Fibroblast of upper back skin (primary cell): ENCODE data around the gene ATXN2L.
A peak's percentile ranks its signal among the peaks of the same experiment; 100 is the strongest.
"Not testable (repeated sequence)": the region's sequence is repeated elsewhere in the genome, so short reads cannot be mapped to it uniquely, and the experiment has no call there.

Experiments used
- DNase-seq: peaks from one replicate; pipeline ENCODE4 v3.0.0-alpha.2; 2013

Gene ATXN2L

DNA sequence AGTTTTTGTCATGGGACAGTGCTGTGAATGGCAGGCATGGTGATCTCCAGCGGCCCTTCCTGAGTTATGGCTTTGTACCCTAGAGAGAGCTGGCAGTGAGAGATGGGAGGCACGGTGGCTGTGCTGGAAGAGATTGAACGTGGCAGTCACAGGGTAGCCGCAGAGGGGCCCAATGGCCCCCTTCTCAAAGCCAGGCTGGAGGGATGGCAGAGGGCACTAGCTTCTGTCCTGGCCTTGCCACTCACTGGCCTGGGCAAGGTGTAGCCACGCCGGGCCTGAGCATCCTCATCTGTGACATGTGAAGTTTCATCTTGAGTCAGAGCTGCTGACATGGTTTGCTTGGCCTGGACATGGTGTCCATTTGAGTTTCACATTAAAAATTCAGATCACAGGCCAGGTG is 51.6 kb downstream of the ATXN2L start:
- DNase-seq, result no peak

DNA sequence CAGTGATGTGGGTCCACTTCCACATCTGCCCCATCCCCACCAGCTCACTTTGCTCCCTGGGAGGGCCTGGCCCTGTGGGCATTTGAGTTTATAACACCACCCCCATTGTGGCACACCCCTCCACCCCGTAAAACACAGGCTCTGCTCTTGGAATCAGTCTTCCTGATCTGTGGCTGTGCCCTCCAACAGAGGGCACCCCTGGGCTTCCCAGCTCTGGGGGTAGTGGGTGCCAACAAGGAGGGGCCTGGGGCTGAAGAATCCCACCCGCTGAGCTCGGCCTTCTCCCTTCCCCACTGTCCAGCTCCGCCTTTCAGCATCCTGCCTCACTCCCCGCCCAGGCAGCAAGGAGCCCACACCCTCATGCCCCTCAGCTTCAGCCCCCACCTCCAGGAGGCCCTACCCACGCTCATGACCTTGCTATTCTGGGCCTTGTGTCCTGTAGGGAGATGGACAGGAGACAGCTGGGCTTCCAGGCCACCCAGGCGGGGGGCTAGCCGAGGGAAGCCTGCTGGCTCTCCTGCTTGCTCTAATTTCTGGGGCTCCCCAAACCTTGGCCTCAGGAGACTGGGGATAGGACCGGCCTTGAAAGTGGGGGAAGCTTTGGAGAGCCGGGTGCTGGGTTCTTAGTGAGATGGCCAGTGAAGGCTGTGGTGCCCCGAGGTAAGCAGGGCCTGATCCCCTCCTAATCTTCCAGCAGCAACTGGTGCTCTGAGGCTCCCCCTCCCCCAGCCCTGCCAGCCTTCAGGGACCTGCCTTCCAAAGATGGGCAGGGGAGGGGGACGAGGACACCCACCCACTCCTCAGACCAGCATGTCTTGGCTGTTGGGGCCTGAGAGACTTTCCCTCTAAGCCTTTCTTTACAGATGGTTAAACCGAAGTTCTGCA is 52.6 kb downstream of the ATXN2L start:
- no peak for DNase-seq

DNA sequence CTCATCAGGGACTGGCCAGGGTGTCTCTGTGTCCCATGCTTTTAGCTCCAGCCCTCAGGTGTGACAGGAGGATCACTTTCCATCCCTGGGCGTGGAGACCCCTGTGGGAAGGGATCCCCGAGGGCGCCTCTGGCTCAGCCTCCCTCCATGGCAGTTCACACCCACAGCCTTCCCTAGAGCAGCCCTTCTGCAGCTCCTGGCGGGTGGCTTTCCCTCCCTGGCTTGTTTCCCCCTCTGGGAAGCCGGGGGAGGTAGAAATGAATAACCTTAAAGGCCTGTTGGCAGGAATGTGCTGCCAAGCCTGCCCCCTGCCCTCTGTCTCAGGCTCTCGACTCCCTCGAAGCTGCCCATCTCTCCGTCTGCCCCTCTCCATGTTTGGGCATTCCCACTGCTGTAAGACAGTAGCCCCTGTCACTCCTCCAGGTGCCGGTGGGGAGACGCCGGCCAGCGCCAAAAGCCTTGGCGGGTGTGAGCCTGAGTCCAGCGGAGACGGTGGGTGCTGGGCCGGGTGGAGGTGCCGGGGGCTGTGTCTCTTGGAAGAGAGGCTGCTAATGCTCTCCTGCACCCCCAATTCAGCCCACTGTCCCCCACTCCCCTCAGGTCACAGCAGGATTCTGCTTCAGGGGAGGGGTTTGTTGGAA is 53.3 kb downstream of the ATXN2L start:
- no peak for DNase-seq

DNA sequence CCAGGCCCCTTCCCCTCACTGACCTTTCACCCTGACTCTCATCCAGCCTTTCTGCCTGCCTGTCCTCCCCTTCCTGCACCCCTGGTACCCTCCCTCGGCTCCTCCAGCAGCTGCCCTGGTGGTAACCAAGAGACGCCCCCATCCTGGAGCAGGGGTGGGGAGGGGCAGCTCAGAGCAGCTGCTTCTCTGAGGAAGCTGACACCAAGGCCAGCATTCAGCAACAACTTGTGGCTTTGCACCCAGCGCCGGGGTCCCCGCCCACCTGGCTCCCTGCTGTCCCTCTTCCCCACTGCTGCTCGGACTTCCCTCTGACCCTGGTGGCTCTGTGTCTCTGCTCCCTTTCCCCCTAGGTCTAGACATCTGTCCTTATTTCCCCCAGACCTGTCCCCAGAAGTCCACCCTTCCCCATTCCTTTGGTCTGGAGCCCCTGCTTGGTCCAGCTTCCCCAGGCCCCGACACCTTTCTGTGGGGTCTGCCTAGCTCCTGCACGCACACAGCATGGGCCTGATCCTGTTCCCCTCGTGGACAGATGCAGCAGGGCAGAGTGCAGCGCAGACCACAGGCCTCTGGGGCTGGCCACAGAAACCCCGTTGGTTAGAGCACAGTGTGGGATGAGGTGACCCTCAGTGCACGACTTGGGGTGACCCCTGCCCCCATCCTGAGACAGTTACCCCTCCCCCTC is 54.3 kb downstream of the ATXN2L start:
- no peak for DNase-seq

DNA sequence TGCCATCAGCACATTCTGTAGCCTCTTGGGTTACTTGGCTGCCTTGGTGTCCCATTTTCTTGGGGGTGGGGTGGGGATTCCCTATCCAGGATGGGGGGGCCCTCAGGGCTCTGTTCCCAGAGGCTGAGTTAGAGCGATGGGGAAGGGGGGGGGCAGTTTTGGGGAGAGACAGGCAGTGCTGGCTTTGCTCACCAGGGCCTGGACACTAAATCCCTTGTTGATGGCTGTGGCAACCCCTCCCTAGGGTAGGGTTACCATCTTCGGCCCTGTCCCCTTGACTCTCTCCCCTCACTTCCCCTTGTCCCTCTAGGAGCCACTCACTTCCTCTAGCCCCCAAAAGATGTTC is 54.8 kb downstream of the ATXN2L start:
- DNase-seq, result no peak

DNA sequence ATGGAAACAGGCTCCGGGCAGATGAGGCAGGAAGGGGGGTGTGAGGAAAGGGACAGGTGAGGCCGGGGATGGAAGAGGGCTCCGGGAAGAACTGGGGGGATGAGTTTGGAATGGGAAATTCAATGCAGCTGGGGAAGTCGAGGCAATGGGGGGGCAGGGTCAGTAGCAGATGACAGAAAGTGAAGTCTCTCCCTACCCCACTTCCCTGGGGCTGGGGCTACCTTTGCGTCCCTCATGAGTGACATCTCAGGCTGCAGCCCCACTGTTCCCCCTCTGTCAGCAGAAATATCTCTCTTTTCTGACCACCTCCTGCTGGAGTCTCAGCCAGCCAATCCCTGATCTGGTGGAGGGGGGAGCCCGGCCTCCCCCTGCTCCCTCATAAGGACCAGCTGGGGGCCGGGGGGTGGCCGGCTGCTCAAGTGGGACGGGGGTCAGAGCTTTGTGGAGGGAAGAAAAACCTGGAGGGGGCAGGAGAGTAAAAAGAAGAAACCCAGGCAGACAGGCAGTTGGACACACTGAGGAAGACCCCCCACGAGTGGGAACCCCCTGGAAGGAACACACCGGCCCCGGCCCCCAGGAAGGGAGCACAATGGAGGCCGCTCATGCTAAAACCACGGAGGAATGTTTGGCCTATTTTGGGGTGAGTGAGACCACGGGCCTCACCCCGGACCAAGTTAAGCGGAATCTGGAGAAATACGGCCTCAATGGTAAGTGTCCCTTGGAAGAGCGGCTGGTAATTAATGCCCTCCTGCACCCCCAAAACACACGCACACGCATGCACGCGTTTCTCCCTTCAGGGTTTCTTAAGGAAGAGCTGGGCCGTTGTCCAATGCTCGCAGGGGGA is 55.5 kb downstream of the ATXN2L start, which contains the start of gene ATP2A1:
ATP2A1 (plus strand) TSS at position 406 of the 844 bp plus-strand sequence; CDS start at position 590, 184 bp downstream.
- no peak for DNase-seq

DNA sequence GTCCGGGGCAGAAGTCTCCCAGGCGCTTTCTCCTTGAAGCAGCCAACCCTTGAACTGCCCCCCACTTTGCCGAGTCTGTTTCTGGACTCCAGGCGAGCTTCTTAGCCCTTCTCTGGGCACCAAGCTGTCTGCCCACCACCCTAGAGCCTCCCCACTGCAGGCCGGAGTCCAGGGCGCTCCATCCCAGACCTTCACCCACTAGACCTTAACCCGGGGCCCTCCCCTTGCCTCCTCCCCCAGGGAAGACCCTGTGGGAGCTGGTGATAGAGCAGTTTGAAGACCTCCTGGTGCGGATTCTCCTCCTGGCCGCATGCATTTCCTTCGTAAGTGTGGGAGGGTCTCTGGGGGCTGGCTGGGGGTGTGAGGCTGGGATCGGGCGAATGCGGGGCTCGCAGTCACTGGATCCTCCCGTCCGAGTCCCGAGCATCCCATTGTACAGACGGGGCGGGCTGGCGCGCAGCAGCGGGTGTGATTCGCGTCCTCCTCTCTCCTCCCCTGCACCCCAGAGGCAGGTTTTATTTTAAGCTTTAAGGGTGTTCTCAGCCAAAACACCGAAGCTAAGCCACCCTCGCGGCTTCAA is 56.6 kb downstream of the ATXN2L start:
- no peak for DNase-seq

DNA sequence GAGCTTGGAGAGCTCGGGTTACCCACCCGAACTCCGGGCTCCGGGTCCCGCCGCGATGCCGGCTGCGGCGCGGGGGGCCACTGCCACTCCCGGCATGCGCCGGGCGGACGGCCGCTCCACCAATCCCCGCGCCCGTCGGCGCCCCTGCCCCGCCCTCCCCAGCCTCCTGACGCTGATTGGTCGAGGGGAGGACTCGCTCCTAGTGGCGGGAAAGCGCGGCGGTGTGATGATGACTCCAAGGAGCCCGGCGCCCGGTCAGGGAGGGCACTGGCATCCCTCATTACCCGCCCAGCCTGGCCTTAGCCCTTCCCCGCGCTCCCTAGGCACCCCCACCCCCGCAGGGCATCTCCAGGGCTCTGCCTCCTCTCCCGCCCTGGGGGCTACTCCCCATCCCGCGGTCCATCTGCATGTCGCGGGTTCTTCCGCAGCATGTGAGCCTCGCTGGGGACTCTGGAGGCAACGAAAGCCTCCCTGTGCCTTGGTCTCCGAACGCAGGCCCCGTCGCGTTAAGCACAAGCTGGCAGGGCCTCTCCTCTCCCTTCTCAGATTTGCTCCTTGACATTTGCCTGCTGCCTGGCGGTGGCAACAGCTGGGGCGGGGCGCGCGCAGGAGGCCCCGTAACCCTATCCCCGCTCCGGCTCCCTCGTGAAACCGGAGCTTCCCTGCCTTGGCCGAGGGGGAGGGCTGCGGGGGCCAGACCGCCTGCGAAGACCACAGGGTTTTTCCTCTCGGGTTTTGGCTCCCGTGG is 57.2 kb downstream of the ATXN2L start:
- DNase-seq, result peak; percentile 80

DNA sequence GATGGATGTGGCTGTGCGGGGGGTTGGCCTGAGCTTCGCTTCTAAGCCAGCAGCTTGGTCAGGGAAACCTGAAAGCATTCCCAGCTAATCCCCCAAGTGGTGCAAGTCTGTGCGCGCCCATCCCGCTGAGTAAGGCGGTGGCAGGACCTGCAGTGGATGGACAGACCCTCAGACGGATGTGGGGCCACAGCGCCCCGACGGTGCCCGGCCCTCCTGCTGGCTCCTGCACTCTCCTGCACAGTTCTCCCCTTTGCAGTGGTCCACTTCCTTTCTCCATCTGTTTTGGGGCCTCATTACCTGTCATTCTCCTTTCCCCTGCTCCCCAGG is 57.8 kb downstream of the ATXN2L start:
- DNase-seq, result no peak

DNA sequence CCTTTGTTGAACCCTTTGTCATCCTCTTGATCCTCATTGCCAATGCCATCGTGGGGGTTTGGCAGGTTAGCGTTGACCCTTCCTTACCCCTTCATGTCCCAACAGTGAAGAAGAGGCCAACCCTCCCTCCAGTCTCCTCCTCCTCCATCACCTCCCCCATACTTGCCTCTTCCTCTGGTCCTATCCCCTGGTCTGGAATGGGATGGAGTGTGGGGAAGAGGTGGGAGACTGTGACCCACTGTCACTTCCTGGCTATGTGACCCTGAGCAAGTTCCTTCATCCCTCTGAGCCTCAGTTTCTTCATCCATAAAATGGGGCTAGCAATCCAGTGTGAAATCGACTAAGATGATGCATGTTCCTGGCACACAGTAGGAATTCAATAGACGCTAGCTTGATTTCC is 58.2 kb downstream of the ATXN2L start:
- DNase-seq, result no peak

DNA sequence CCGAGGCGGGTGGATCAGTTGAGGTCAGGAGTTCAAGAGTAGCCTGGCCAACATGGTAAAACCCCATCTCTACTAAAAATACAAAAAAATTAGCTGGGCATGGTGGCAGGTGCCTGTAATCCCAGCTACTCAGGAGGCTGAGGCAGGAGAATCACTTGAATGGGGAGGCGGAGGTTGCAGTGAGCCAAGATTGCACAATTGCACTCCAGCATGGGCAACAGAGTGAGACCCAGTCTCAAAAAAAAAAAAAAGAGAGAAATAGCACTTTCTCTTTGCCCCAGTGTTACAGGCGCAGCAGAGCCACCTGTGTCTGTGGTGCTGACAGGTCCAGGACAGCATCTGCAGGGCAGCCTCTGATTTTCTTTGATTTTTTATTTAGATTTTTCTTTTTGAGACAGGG is 58.8 kb downstream of the ATXN2L start:
- not testable (repeated sequence) for DNase-seq

DNA sequence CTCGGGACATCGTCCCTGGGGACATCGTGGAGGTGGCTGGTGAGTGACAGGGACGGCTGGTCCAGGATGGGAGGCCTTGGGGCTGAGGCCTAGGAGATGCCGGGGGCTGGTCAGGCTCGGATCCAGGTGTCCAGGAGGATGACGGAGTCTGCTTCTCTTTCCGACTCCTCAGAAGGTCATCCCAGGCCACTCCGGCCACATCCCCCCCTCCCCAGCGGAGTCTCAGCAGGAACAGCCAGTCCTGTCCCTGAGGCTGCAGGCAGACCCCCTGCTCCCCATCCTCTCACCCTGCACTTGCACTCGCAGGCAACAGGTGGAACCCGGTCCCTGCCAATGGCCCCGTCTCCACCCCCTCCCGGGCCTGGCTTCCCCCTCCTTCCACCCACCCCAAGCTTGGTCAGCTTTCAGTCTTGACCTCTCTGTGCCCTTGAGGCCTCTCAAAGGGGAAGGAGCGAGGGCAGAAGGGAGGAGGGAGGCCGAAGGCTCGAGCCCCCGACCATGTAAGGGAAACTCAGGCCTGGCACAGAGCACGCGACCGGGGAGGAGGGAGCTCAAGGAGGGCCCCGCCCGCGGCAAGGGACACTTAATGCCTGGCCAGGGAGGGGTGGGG is 59.9 kb downstream of the ATXN2L start:
- no peak for DNase-seq

DNA sequence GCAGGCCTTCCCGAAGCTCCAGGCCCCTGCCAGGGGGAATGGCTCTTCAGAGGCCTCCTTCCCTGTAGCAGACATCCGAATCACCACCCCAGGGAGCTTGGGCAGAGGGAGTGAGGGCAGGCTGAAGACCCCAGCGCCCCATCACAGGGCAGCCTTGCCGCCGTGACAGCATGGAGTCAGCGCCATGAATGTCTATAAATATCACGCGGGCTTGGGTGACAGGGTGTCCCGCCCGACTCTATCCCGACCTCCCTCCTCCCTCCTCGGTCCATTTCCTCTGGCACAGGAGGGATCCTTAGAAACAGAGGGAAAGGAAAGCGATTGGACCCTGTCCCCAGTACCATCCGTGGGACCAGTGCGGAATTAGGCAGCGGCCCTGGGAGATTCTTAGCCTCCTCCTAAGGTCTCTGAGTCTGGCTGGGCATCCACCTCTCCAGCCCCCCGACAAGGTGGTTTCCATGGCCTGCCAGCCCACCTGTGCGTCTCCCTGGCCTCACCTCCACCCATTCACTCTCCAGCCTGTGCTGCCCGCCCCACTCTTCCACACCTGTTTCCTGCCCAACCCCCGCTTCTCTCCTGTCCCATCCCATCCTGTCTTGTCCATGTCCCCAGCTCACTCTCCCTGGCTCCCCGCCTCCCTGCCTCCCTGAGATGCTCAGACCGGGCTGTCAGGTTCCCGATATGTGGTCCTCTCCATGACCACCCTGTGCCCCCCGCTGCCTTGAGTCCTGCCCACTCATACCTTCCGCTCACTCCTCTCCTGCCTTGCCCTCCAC is 60.6 kb downstream of the ATXN2L start:
- DNase-seq, result no peak

DNA sequence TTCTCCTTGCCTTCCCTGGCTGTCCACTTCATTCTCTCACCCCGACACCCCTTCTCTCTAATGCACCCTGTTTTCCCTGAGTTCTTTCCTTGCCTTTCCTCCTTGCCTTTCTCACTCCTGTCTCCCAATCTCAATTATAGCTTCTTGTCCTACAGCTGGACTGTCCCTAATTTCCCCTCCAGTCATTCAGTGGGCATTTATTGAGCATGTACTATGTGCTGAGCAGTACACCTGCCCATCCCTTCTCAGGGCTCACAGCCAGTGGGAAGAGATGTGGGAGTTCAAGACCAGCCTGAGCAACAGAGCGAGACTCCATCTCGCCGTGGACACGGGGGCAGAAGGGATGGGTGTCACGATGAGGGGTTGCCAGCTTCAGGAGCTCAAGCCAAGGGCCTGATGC is 61.2 kb downstream of the ATXN2L start:
- no peak for DNase-seq
